K562 (cell line): ENCODE data around the gene CKLF. TPM values are rescaled to one million over a fixed set of nuclear protein-coding genes. Genes with fewer than 3 reads are reported as not detected.

Experiments used
- ATF7 ChIP-seq: fragments of 450-650 bp; IDR thresholded peaks from 2 replicates; pipeline ENCODE4 v1.7.1; 2014; ENCODE audit warnings: mild to moderate bottlenecking, moderate library complexity
- CREB1 ChIP-seq, 2 experiments: sonication (generic) in 1 of 2; formaldehyde crosslinking in 1 of 2; IDR thresholded peaks; 2 replicates each; pipeline versions ENCODE4 v1.6.1 to v1.8.0; 2012 to 2022; ENCODE audit warnings: inconsistent platforms in 1 of 2, mild to moderate bottlenecking in 1 of 2, missing genetic modification reagents in 1 of 2, moderate library complexity in 1 of 2
- ETV6 ChIP-seq, 3 experiments: fragments of 150-350 bp in 1 of 3; sonication (generic) in 1 of 3; formaldehyde crosslinking in 1 of 3; IDR thresholded peaks; 2 replicates each; pipeline versions ENCODE4 v1.6.1 to v1.8.0; 2014 to 2022; ENCODE audit warnings: borderline replicate concordance in 2 of 3, low read depth in 2 of 3, antibody characterized with exemption in 1 of 3, low read length in 1 of 3, mild to moderate bottlenecking in 1 of 3, missing genetic modification reagents in 1 of 3
- FOXJ3 ChIP-seq: sonication (generic); formaldehyde crosslinking; IDR thresholded peaks from 2 replicates; pipeline ENCODE4 v1.4.0; 2020; ENCODE audit warnings: mild to moderate bottlenecking, missing genetic modification reagents
- RUNX1 ChIP-seq: sonication (generic); IDR thresholded peaks from 2 replicates; pipeline ENCODE4 v1.6.1; 2016; ENCODE audit warnings: antibody characterized with exemption, low read depth
- SP2 ChIP-seq: IDR thresholded peaks from 2 replicates; pipeline ENCODE4 v1.6.1; 2011; ENCODE audit warnings: mild to moderate bottlenecking, low read depth, low read length, moderate library complexity; ENCODE audit not compliant: poor library complexity, severe bottlenecking; ENCODE audit errors: extremely low read depth
- TEAD1 ChIP-seq, 2 experiments: fragments of 450-650 bp in 1 of 2; sonication (generic) in 1 of 2; formaldehyde crosslinking; IDR thresholded peaks; 2 replicates each; pipeline versions ENCODE4 v1.4.0 to v1.8.0; 2020 to 2022; ENCODE audit warnings: mild to moderate bottlenecking in 2 of 2, missing genetic modification reagents in 1 of 2
- polyA plus RNA-seq, 8 experiments: library from polyadenylated mRNA; depleted of rRNA in 4 of 8; stranded (reverse) in 5 of 8; unstranded in 3 of 8; fragments of >200 nt; fragmentation: Nextera tagmentation in 2 of 8; fragmentation: Illumina TruSeq in 1 of 8; extraction: Ambion mirVana in 2 of 8; extraction: Trizol in 1 of 8; gene quantifications; 2 replicates each; pipeline versions ENCODE4 v1.2.1 to v1.2.3, GENCODE V29; 2011 to 2014; ENCODE audit warnings: inconsistent platforms in 1 of 8, missing spikeins in 1 of 8
- total RNA-seq, 7 experiments: library from RNA; depleted of rRNA in 6 of 7; stranded (reverse); fragments of >200 nt in 6 of 7; fragmentation: Illumina TruSeq in 2 of 7; extraction: Trizol in 2 of 7; gene quantifications; 2 replicates each; pipeline versions ENCODE4 v1.2.1 to v1.2.3, GENCODE V29; 2011 to 2021; ENCODE audit warnings: low replicate concordance in 1 of 7
- TF ChIP-seq, protein P1 (sequence below): fragments of 250-450 bp; sonication (Bioruptor Pico); IDR thresholded peaks from 2 replicates; pipeline ENCODE4 v1.8.0; 2021; ENCODE audit warnings: moderate library complexity, mild to moderate bottlenecking, inconsistent platforms
- TF ChIP-seq, protein P2 (sequence below), 2 experiments: fragments of 150-350 bp in 1 of 2; IDR thresholded peaks; 2 replicates each; pipeline ENCODE4 v1.6.1; 2012 to 2016; ENCODE audit warnings: low read depth in 2 of 2, low read length in 2 of 2, mild to moderate bottlenecking in 1 of 2, moderate library complexity in 1 of 2

CKLF gene
- total and polyA plus RNA-seq, 9 of the 15 experiments (the other 6 are each of a cell fraction or from before 2014, with no cell fraction given) = 84.8 to 322 (median 118) TPM

DNA sequence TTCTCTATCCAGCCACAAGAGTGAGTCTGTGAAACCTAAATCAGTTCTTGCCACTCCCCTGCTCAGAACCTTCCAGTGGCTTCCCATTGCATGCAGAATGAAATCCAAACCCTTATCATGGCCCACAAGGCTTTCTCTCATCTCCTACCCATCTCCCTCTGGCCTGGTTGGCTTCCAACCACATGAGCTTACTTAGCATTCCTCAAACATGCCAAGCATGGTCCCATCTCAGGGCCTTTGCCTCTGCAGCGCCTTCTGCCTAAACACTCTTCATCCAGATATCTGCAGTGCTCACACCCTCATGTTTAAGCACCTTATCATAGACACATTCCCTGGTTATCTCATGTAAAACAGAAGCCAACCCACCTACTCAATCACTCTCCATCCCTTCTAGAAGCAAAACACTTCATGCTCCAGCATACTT lies 18.0 kb upstream of the CKLF start (continued):
- TF ChIP-seq, protein P1, sequence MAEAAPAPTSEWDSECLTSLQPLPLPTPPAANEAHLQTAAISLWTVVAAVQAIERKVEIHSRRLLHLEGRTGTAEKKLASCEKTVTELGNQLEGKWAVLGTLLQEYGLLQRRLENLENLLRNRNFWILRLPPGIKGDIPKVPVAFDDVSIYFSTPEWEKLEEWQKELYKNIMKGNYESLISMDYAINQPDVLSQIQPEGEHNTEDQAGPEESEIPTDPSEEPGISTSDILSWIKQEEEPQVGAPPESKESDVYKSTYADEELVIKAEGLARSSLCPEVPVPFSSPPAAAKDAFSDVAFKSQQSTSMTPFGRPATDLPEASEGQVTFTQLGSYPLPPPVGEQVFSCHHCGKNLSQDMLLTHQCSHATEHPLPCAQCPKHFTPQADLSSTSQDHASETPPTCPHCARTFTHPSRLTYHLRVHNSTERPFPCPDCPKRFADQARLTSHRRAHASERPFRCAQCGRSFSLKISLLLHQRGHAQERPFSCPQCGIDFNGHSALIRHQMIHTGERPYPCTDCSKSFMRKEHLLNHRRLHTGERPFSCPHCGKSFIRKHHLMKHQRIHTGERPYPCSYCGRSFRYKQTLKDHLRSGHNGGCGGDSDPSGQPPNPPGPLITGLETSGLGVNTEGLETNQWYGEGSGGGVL = no peak
- TF ChIP-seq ATF7 = no peak
- TF ChIP-seq FOXJ3 (CRISPR knock-in tag) = no peak
- no peak for TF ChIP-seq ETV6 (IDR thresholded peaks at IDR 0.05; ENCODE audit: borderline replicate concordance in 1 of 2, low read depth in 2 of 2, low read length in 1 of 2)
- TF ChIP-seq ETV6 (CRISPR knock-in tag; IDR thresholded peaks at IDR 0.05; ENCODE audit: borderline replicate concordance) = no peak
- TF ChIP-seq RUNX1 = no peak
- no peak for TF ChIP-seq SP2
- TF ChIP-seq, protein P2, sequence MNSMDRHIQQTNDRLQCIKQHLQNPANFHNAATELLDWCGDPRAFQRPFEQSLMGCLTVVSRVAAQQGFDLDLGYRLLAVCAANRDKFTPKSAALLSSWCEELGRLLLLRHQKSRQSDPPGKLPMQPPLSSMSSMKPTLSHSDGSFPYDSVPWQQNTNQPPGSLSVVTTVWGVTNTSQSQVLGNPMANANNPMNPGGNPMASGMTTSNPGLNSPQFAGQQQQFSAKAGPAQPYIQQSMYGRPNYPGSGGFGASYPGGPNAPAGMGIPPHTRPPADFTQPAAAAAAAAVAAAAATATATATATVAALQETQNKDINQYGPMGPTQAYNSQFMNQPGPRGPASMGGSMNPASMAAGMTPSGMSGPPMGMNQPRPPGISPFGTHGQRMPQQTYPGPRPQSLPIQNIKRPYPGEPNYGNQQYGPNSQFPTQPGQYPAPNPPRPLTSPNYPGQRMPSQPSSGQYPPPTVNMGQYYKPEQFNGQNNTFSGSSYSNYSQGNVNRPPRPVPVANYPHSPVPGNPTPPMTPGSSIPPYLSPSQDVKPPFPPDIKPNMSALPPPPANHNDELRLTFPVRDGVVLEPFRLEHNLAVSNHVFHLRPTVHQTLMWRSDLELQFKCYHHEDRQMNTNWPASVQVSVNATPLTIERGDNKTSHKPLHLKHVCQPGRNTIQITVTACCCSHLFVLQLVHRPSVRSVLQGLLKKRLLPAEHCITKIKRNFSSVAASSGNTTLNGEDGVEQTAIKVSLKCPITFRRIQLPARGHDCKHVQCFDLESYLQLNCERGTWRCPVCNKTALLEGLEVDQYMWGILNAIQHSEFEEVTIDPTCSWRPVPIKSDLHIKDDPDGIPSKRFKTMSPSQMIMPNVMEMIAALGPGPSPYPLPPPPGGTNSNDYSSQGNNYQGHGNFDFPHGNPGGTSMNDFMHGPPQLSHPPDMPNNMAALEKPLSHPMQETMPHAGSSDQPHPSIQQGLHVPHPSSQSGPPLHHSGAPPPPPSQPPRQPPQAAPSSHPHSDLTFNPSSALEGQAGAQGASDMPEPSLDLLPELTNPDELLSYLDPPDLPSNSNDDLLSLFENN (IDR thresholded peaks at IDR 0.05; ENCODE audit: low read depth in 2 of 2, low read length in 2 of 2) = 0 out of 4 replicates have a peak, but pooled peaks of 1 of the 2 experiments have one; percentile 49
- peak; percentile 40 to 72; a peak in 2 of 4 replicates for TF ChIP-seq TEAD1 (CRISPR knock-in tag; IDR thresholded peaks at IDR 0.05)
- TF ChIP-seq CREB1 (IDR thresholded peaks at IDR 0.05) = no peak
- no peak for TF ChIP-seq CREB1 (CRISPR knock-in tag; IDR thresholded peaks at IDR 0.05)
